Glomerular endothelial cell (primary cell): ENCODE data around the gene ANO10. TPM values are rescaled to one million over a fixed set of nuclear protein-coding genes. Genes with fewer than 3 reads are reported as not detected.
"Not testable (repeated sequence)": the region's sequence is repeated elsewhere in the genome, so short reads cannot be mapped to it uniquely, and the experiment has no call there.

Experiments
- DNase-seq: peaks from one replicate; pipeline ENCODE4 v3.0.0-alpha.2; 2011; ENCODE audit warnings: low read depth, low spot score; ENCODE audit errors: extremely low read depth
- total RNA-seq: library from RNA; depleted of rRNA; stranded (reverse); fragments of >200 nt; gene quantifications from 2 replicates; pipeline ENCODE4 v1.2.3, GENCODE V29; 2015

The ANO10 gene
- total RNA-seq, 1 donor from 2014 or later = 53.0 TPM

- DNase-seq = no peak
Observed at GRCh38 chr3:43362183-43362582, 259.6 kb downstream of the ANO10 start.

DNA sequence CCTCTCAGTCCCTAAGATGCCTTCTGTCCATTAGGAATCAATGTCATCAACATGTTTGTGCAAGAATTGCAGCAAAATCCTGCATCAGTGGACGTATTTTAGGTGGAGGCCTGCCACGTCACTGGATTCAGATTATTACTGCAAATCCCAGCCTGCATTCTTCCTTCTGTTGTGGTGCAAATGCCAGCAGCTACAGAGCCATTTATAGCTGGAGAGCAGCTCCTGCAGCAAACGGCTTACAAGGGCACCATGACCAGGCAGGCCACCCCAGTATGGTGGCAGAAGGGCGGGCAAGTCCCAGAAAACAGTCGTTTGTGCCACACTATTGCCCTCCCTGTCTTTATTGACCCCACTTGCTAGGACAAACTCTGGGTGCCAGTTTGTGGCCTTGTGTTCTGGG, 260.7 kb downstream of the ANO10 start:
- DNase-seq = no peak

DNA sequence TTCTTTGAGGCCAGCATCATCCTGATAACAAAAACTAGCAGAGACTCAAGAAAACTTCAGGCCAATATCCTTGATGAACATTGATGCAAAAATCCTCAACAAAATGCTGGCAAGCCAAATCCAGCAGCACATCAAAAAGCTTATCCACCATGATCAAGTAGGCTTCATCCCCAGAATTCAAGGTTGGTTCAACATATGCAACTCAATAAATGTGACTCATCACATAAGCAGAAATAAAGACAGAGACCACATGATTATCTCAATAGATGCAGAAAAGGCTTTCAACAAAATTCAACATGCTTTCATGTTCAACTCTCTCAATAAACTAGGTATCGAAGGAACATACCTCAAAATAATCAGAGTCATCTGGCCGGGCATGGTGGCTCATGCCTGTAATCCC, 265.8 kb downstream of the ANO10 start:
- DNase-seq = not testable (repeated sequence)

DNA sequence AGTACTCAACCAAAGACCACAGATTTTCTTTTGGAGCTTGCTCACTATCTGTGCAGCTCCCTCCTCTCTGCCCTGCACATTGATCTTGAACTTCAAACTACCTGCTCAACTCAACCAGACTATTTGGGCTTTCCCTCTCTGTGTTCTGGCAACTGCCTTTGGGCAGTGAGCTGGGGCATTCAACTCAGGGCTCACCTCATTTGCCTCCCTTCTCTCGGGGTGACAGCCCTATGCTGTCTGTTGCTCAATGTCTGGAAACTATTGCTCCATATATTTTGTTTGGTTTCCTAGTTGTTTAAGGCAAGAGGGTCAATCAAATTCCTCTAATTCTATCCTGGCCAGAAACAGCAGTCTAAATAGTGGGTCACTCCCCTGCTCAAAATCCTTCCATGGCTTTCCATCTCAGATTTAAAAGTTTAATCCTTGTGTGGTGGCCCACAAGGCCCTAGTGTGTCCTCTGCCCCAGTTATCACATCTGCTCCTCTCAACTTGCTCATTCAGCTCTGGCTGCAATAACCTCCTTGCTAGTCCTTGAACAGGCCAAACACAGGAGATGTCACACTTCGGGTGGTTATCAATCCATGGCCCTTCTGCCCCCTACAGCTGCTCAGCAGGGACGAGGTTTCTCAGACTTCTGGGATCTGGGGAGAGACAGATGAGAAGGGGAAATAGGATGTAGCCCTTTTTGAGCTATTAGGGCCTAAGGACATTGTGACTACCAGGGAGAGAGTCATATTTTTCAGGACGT, 267.7 kb downstream of the ANO10 start:
- no peak for DNase-seq

- DNase-seq = no peak
Observed at GRCh38 chr3:43353393-43353792, 268.4 kb downstream of the ANO10 start.

DNA sequence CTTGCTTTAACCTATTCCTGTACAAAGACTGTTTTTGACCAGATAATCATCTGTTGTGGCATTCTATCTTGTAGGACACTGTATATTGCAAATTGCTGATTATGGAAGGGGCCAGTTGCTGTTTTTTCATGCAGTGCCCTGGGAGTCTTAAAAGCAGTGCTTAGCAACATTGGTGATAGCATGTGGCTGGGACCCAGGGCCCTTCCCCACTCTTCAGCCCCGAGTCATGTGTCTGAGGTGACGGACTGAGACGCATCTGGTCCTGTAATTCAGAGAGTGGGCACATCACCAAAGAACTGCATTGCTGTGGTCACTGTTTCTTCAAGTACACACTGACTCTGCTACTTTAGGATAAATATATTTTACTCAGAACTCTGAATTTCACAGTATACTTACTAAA, 272.1 kb downstream of the ANO10 start:
- no peak for DNase-seq

DNA sequence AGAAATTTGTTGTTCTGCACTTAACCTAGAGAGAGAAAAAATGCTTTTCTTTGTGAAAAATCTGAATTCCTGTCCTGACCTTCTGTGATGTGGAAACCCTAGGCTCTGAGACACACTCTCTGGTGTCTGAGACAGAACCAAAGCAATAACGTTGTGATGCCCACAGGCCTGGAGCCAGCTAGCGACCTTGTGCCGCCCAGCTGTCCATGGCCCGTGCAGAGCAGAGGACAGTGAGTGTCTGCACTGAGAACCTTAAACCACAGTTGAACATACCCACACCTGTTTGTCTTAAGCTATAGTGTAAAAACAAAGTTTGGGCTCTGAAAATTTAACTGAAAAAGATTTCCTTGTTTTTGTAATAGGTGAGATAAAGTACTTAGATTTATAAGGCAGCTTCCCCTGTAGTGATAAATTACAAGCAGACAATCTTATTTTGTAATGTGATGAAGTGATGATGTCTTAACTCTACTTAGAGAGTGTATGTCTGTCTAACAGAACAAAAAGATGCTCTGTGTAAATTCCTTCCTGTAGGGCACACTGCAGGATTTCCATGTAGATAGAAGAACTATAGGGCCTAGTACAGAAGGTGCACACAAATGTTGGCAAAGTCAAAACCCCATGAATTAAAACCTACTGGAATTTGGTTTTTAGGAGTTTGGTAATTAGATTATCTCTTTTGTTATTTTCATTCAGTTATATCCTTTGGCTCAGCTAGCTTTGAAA, 272.8 kb downstream of the ANO10 start:
- DNase-seq = no peak

GRCh38 chr3:43348350-43348749, 273.5 kb downstream of the ANO10 start:
- no peak for DNase-seq

DNA sequence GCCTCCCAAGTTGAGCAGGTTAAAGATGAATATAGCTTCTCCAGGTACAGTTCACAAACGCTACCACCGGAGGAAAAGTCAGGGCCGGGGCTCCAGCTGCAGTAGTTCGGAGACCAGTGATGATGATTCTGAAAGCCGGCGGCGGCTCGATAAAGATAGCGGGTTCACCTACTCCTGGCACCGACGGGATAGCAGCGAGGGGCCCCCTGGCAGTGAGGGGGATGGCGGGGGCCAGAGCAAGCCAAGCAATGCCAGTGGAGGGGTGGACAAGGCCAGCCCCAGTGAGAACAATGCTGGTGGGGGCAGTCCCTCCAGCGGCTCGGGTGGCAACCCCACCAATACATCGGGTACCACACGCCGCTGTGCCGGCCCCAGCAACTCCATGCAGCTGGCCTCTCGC, 274.0 kb downstream of the ANO10 start:
- DNase-seq = no peak

DNA sequence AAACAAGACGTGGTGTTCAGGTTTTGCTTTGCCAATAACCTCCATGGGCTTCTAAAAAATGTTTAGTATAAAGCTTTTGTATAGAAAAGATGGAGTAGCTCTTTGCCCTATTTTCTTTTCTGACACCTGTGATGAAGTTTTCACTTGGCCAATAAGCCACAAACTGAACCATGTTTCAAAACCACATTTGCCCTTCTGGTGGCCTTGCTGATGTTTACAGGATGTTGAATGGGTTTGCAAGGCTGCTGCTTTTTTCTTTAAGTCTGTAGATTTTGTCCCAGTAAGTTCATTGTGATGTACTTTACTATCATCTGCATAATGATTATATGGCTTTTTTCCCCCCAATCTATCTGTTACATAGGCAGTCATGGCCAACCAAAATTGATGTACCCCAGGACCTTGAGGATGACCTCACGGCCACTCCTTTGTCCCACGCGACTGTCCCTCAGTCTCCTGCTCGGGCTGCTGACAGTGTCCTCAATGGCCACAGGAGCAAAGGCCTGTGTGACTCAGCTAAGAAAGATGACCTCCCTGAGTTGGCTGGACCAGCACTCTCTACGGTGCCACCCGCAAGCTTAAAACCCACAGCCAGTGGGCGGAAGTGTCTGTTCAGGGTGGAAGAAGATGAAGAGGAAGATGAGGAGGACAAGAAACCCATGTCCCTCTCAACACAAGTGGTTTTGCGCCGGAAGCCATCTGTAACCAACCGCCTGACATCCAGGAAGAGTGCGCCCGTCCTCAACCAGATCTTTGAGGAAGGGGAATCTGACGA, 274.6 kb downstream of the ANO10 start:
- DNase-seq = no peak

DNA sequence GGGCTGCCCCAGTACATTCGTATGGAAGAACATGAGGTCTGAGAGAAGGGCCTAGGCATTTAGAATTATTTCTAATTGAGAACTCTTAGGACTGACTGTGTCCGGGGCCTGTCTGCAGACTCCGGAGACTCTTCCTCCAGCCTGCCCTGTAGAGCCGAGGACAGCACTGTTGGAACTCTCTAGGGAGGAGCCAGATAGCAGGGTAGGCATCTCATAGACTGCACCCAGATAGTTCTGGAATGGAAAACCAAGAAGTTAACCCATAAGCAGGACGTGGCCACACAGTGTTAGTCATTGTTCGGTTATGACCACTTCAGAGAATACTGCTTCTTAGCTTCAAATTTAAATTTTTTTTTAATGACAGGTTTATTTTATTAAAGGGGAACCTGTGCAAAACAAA, 275.9 kb downstream of the ANO10 start:
- DNase-seq = no peak

DNA sequence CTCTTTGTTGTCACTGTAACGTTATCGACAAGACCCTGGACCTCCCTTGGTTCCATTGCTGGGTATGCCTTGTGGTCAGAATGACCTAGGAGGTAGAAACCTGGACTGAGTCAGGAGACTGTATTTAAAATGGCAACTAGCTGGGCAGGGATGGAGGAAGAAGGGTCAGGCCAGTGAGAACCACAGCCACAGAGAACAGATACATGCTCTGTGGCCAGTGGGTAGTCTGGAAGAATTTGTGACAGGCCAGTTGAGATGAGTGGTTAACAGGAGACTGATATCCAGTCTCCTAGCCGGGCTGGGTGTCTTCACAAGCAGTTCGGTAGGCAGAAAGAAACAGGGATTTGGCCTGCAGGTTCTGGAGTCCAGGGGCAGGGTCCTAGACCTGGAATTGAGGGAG, 276.6 kb downstream of the ANO10 start:
- DNase-seq = no peak

DNA sequence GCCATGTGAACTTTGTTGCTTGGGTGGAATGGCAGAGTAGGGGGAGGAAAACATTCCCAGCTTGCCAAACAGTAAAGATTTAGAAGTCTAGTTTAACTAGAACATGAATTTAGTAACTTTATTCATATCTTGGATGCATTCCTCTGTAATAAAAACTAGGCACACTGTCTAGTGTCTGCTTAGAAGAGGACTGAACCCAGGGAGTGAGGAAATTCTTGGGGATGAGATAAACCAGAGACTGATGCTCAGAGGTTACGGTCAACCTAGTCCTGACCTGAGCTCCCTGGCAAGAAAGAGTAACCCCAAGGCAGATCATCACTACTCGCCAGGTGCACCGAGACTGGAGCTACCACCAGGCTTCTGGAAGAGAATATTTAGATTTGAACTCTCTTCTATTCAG, 277.3 kb downstream of the ANO10 start:
- DNase-seq = no peak

- DNase-seq = no peak
Observed at GRCh38 chr3:43343815-43344214, 278.0 kb downstream of the ANO10 start.

GRCh38 chr3:43343185-43343584, 278.6 kb downstream of the ANO10 start:
- DNase-seq = no peak

GRCh38 chr3:43341788-43342187, 280.0 kb downstream of the ANO10 start:
- no peak for DNase-seq

DNA sequence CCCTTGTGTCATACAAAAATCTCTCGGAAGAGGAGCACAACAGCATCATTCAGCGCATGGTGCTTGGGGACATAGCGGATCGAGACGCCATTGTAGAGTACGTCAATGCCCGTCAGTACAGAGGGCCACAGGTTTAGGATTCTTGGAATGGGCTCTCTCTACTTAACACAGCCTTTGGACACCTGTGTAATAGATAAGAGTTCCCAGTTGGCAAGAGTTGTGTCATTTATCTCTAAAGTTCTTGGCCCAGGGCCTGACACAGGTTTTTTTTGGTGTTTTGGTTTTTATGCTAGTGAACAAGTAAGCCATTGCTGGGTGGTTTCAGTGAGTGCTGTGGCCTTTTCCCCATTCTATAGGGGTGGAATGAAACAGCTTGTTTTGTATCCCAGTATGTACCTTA, 281.4 kb downstream of the ANO10 start:
- no peak for DNase-seq

GRCh38 chr3:43338295-43338694, 283.5 kb downstream of the ANO10 start:
- DNase-seq = no peak

DNA sequence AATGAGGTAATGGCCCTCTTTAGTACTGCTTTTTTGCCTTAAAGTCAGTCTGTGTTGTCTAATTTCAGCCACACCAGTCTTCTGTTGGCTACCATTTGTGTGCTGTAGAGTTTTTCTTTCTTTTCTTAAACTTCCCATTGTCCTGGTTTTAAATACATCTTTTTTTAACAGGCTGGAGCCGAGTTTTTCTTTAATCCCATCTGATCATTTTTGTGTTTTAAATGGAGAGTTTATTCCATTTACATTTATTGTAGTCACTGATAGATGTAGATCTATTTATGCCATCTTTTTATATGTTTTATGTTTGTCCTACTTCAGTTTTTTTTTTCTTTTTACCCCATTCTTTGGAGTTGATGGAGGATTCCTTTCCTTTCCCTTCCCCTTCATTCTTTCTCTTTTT, 286.0 kb downstream of the ANO10 start:
- no peak for DNase-seq

- no peak for DNase-seq
Observed at GRCh38 chr3:43334976-43335375, 286.8 kb downstream of the ANO10 start.

- DNase-seq = no peak
Observed at GRCh38 chr3:43331381-43331780, 290.4 kb downstream of the ANO10 start.

GRCh38 chr3:43330981-43331380, 290.8 kb downstream of the ANO10 start:
- DNase-seq = no peak
